A204.1 (cell line): Measurements from ENCODE around the gene MOV10.

Experiments
- FAIRE-seq: peaks from 2 replicates; lab custom pipeline; 2012; peaks lifted over from hg19 to GRCh38; lab: Jason Lieb, UNC

Gene MOV10

DNA sequence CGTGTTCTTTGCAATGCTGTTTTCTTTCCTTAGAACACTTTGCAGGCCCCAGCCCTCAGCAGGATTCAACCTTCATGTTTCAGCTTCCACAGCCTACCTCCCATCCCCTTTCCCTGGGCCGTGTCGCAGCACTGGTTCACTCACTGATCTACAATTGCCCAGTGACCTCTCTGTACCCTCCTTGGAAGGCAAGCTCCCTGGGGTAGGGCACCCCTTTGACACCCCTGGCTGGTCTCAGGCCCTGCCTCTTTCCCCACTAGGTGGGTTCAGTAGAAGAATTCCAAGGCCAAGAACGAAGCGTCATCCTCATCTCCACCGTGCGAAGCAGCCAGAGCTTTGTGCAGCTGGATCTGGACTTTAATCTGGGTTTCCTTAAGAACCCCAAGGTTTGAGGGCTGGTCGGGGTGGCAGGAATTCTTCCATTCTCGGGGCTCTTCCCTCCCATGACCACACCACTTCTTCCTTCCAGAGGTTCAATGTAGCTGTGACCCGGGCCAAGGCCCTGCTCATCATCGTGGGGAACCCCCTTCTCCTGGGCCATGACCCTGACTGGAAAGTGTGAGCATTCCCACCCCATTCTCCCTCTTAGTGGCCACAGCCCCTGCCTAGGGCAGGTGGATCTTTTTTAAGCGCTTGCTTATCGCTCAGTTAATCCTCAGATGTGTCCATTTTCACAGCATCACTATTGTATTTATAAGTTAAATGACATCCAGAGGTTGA lies 25.1 kb downstream of the MOV10 start:
- no peak for FAIRE-seq

DNA sequence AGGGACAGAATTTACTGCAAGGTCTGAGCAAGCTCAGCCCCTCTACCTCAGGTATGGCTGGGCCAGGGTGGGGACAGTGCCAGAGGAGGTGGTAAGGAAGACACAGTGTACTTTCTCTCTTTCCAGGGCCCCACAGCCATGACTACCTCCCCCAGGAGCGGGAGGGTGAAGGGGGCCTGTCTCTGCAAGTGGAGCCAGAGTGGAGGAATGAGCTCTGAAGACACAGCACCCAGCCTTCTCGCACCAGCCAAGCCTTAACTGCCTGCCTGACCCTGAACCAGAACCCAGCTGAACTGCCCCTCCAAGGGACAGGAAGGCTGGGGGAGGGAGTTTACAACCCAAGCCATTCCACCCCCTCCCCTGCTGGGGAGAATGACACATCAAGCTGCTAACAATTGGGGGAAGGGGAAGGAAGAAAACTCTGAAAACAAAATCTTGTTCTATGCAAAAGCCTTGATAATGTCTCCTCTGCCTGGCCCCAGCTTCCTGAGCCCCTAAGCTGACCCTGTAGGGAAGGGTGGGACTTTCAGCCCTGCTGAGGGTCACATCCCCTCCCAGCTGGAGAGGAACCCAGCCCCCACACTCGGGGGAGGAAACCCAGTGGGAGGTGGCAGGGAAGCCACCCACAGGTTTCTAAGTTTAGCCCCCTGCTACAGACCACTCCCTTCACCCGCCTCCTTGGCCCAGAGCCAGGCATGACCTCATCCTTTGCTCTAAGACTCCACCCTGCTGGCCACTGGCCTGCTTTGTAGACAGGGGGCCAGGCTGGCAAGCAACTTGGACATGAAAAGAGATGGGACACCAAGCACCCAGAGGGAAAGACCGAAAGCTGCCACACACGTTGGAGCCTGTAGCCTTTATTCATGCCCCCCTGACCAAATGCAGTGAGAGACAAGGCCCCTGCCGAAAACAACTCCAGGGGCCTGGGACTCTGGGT lies 26.1 kb downstream of the MOV10 start:
- no peak for FAIRE-seq

DNA sequence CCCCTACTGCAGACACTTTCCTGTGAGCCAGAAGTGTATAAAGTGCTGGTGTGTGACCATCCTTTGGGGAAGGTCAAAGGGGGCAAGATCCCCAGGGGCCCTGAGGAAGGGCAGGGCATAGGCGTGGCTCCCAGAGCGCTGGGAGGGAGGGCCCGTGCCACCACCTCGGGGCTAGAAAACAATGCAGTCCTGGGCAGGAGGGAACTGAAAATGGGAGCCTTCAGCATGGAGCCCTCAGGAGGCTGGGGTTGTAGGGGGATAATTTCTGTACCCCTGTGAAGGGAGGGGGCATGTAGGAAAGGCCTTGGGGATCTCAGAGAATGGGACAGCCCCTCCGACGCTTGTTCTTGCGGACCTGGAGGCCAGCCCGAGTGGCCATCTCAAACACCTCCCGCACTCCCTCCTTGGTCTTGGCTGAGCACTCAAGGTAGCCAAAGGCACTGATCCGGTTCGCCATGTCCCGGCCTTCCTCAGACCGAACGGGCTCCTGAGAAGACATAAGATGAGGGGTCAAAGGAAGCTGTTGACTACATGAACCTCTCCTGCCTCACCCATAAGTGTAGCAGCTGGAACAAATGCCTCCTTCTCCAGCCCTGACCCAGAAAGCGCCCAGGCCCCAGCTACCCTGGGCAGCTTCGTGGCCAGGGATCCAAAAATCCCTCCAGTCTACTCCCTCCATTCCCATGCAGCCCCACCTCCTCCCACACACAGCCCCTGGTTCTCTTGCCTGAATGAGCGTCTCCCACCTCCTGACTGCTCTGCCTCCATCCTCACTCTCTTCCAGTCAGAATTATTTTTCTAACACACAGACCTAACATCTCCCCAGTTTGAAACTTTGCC lies 27.0 kb downstream of the MOV10 start:
- FAIRE-seq = no peak

DNA sequence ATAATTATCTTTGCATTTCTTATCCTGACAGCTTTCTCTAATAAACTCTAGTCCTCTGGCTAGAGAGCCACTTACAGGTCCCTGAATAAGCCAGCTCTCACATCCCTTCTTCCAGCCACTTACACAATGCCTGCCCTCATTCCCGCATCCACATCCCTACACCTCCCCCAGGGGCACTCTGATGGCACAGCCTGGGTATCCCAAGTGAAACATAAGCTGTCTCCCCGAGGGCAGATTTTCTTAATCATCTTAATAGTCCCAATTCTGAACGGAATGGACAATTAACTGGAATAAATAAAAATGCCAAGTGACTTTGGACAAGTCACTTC lies 27.6 kb downstream of the MOV10 start:
- FAIRE-seq = no peak

DNA sequence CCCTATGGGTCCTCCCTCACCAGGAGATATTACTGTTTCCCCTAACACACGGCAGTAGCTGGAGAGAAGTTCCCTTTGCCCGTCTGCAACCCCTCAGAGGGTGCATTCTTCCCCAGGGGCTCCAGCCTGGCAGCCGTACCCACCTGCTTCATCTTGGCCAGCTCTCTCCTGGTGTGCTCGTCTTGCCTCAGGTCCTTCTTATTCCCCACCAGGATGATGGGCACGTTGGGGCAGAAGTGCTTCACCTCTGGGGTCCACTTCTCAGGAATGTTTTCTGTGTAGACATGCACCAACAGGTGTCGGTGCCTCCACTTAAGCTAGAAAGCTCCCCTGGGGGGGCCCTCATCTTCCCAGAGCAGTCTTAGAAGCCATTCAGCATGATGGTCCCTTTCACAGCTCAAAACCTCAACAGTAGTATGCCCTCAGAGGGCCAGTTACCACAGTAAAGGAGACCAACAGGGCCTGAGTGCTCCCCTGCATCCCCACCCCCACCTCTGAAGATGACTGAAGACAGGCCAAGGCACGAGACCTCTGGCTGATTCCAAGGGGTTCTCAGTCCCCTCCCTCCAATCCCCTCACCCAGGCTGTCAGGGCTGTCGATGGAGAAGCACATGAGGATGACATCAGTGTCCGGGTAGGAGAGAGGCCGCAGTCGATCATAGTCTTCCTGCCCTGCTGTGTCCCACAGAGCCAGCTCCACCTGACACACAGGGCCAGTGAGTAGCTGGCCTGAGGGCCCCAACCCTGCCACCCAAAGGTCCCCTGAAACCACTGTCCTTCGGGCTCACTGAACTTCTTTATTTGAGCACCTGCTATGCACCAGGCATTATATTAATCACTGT lies 28.2 kb downstream of the MOV10 start:
- no peak for FAIRE-seq

DNA sequence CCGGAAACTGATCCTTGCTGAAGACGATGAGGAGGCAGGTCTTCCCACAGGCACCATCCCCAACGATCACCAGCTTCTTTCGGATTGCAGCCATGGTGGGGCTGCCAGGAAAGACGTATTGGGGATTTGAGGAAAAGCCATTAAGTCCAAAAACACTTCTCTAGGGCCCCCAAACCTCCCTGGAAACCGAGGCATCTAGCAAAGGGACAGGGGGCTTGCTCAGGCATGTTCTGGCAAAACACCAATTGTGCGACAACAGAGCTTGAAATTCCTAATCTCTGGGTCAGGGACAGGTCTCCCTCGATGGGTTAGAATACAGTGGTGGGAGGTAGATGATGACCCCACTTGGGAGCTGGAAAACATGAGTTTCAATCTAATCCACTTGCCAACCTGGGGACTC lies 29.2 kb downstream of the MOV10 start:
- no peak for FAIRE-seq

DNA sequence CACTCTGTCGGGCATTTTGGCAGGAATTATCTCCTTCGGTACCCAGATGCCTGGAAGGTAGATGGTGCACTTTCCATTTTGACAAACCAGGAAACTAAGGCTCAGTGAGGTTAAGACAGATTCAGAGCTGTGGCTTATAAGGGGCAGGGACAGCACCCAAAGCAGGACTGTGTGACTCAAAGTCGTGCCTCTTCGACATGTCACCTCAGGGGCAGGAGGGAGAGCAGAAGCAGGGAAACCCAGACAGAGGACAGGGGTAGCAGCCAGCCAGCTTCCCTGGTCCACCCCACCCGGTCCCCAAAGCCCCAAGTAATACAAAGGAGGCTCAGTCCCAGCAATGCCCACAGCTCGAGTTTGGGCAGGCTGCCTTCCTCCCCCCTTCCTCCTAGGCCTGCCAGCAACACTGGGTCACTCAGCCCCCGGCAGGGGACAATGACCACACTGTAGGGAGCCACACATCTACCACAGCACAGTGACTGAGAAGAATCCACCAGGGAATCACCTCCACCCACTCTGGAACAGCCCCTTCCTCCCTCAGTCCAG lies 30.0 kb downstream of the MOV10 start:
- no peak for FAIRE-seq

DNA sequence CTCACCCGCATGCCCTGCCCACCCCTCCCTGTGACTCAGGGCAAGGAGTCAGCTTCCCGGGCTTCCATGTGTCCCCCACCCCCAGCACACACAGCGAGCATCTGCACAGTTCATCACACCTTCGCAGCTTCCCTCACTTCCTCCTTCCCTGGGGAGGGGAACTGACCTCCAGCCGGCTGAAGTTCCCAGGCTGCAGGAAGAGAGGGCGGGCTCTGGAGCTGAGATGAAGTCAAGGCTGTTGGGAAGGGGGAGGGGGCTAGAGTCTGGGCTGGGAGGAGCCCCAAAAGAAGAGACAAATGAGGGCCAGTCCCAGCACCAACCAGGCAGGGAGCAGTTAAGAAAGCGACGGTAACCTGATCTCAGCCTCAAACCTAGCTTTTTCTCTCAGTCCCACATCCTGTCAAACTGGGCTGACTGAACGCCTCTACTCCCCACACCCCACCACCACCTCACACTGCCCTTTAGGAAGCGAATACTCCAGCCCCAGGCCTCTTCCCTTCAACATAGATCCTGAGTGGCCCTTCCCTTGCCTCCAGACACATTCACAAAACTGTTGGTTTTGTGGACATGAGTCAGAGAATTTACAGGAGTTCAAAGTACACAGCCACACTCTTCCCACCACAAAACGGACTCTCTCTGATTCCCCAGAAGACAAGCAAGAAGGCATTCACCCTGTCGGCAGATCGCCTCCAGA lies 30.6 kb downstream of the MOV10 start:
- FAIRE-seq = peak; percentile 91

DNA sequence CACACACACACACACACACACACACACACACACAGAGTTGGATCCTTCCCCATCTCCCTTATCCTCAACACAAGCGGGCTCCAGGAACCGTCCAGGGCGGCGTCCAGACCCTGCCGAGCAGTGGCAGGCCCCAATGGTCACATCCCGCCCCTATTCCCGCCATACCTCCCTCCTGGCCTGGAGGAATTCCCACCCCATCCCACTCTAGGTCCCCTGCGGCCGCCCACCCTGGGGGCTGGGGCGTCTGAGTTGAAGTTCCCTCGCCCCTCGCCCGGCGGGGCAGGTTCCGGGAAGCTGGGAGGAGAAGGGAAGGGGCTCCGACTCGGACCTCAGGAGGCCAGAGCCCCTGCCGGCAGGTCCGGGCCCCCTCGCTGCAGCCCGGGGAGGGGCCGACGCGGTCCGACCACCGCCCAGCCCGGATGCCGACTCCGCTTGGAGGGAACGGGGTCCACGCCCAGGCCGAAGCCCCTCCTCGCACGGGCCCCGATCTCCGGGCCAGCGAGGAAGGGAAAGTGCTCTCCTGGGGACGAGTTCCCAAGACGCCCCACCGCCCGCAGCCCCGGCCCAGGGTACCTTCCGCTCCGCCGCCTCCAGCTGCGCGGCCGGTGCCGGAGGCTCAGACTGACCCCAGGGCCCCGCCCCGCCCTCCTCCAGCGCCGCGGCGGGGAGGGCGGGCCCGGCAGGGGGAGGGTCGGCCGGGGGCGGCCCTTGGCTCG lies 32.2 kb downstream of the MOV10 start, which contains the start of gene RHOC:
TSS of gene RHOC (minus strand) at position 623 of the 716 bp plus-strand sequence. CDS start 3,328 bp downstream, outside the sequence.
- FAIRE-seq = no peak

DNA sequence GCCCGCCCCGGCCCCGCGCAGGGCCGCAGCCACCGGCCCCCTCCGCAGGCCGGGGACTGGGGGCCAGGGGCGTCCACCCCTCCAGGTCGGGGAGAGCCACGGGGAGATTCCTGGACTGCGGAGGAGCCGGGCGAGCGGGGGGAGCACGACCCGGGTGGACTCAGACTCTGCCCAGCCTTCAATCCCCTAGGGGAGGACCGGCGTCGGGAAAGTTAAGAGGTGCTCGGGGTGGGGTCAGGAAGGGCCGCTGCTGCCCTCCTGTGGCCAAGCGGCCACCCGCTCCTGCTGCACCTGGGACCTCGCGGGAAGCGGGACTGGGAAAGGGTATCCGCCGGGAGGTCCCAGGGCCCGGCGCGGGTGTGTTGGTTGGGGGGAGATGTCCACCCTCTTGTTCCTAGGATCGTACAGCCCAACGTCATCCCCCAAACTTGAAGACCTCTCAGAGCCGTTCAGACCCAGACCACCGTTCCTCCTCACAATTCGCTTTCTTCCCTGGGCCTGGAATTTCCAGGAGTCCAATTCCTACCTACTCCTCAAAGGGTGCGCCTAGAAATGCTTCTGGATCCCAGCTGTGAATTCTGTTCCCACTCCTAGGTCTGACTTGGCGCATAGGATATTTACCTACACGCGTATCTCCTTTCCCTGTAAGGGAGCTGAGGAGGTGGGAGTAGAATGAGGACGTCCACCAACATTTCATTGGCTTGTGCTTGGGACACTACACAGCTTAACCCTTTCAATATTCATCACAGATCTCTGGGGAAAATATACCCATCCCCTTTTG lies 33.0 kb downstream of the MOV10 start:
- FAIRE-seq = no peak

DNA sequence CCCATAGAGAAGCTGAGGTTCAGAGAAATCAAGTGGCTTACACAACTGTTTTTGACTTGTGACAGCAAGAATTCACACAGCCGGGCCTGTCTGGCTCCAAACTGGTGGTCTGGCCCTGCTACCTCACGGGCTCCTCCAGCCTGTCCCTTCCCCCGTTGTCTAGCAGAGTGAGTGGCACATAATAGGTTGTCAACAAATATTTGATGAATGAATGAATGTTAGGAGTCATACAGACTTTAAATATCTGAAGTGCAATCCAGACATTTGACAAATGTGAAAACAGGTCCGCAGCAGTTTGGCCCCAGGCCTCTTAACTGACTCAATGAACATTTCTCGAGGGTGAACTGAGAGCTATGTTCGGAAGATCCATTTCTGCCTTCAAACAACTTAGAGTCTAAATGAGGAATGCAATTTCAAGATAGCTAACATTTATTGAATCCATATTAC lies 33.6 kb downstream of the MOV10 start:
- no peak for FAIRE-seq

DNA sequence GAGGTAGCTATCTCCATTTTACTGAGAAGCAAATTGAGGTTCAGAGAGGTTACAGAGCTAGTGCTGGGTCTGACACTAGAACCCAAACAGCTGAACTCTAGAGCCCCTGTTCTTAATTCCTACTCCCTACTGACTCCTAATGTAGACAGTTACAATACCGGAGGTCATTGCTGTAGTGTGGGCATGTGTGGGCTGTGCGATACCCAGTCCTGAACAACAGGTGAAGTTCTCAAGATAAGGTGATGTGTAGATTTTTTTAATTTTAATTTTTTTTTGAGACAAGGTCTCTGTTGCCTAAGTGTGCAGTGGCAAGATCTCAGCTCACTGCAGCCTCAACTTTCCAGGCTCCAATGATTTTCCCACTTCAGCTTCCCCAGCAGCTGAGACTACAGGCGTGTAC lies 34.0 kb downstream of the MOV10 start:
- no peak for FAIRE-seq

DNA sequence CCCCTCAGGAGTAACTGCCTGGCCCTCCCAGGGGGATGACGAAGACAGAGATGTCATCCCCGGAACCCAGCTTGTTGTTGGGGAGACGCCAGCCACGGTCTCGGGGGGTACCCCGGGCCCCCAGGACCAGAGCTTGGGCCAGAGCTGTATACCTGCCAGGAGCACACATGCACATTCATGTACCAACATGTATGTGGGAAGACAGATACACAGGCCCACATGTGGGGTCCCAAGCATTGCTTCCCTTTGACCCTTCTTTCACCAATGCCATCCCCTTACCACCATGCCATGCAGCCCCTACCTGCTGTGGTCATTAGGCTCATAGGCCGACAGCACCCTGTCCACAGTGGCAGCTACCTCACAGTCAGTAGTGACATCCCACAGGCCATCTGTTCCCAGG lies 35.7 kb downstream of the MOV10 start:
- no peak for FAIRE-seq

DNA sequence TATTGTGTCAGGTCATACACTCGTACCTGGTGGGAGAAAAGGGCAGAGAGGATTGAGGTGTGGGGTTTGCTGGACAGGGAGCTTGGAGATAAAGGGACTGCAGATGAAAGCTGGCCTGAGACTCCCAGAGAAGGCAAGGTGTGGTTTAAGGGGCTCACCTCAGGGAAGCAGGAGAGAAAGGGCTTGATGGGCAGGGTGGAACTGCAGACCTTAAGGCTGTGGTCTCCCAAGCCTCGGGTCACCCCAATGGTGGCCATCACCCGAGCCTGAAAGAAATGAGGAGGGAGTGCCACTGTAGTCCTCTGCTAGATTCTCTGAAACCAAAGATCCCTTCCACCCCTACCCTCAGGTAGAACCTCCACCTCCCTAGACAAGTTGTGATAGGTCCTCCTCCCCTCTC lies 36.1 kb downstream of the MOV10 start:
- FAIRE-seq = no peak

DNA sequence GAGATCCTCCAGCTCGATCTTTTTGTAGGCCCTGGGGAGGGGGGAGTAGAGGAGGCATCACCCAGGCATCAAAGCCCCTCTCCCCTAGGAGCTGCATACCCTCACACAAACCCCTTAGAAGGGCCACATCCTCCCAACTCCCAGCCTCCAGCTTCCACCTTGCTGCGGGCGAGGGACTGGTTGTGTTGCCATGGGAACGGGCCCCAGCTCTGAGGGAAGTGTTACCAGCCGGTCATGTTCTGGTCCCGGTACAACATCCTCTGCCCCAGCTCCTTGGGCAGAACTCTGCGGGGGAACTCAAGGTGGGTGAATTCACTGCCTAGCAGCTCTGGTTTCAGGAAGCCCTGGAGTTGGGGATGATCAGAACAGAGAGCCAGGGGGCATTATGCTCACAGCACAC lies 36.6 kb downstream of the MOV10 start:
- FAIRE-seq = no peak

DNA sequence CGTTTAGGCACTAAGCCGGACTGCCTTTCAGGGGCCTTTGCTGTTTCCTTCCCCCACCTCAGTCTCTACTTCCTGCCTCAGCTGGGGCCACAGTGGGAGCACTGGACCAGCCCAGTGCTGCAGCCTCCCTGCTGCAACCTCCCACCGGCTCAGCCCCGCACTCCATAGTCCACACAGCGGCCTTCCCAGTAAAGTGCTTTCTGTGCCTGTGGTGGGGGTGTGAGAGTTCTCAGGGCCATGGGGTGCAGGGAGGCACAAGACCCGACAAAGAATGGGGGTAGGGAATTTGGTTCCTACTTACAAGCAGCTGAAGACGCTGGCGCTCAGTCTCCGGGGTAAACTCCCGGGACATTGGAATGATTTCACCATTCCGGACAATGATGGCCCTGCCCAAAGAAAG lies 37.2 kb downstream of the MOV10 start:
- no peak for FAIRE-seq

DNA sequence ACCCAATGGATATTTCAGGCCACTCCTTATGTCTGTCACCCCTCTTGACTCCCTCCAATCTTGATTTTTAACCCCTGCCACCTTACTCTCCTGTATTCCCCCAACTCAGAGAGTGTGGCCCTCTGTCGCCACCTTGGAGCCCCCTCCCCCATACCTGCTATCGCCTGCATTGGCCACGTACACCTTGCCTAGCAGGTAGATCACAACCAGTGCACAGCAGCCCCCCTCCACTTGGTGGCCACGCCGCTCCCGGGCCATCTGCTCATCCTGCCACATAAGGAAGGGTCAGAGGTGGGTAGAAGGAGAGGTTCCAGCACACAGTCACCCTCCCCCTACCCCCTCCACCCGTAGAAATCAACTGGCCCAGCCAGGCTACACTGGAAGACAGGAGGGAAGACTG lies 37.7 kb downstream of the MOV10 start:
- no peak for FAIRE-seq

DNA sequence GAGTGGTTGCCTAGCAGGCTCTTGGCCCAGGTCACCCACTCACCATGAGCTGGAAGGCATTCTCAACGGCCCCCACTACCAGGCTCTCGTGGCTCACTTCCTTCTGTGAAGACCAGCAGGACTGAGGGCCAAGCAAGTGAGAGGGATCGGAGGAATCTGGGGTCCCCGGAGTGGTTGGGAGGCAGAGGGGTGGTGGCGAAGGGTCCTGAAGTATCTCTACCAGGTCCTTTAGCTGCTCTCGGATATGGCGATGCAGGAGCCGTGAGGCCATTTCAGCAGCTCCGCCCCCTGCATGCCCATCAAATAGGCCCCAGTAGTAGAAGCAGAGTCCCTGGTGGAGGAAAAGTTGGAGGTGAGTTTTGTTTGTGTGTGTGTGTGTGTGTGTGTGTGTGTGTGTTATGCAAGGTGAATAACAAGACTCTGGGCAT lies 38.3 kb downstream of the MOV10 start:
- no peak for FAIRE-seq
